ENCODE measurements around the gene RERE. TPM values are rescaled to one million over a fixed set of nuclear protein-coding genes. Genes with fewer than 3 reads are reported as not detected.

Gene RERE
- total RNA-seq, 1 experiment from 2014 or later = 217 TPM

DNA sequence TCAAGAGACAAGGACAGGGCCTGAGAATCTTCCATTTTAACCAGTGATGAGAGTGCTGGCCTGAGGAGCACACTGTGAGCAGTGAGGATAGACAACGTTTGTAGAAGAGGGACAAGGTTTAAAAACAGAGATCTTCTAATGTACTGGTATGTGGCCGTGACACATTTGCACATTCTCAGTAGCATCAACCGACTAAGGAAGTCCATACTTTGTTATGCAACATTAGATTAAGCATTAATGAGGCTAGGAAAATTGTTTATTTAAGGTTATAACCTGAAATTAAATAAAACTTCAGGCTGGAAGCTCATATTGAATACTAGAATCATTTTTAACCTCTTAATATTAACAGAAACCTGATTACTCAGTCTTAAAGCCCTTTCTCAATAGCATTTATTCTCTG lies 400.6 kb downstream of the RERE start:
- Histone ChIP-seq H3K4me1 (ENCODE audit: control insufficient read depth, insufficient read depth, low read length) (peaks cover 94% of the 10 kb centered on the region), H3K27ac (ENCODE audit: low read length) (peak overlapping the region; percentile 99), H3K4me3 (ENCODE audit: low read depth in 2 of 2, low read length in 2 of 2) (no peak overlapping the region), H3K9me3 (ENCODE audit: control insufficient read depth, insufficient read depth, low read depth, low read length) (no peaks in the 10 kb centered on the region), H3K36me3 (ENCODE audit: control insufficient read depth, insufficient read depth, low read length) (peaks cover 23% of the 10 kb centered on the region), H3K27me3 (ENCODE audit: control insufficient read depth, insufficient read depth, low read length) (no peaks in the 10 kb centered on the region)
- ChIA-PET POLR2A (no interaction called here), CTCF (no interaction called here)
- DNase-seq (ENCODE audit: low read depth, low spot score) (no peak), ATAC-seq (no peak)
- TF ChIP-seq POLR2AphosphoS5 (IDR thresholded peaks at IDR 0.05; ENCODE audit: low read depth, low read length) (no peak), SIN3A (IDR thresholded peaks at IDR 0.05; ENCODE audit: borderline replicate concordance, insufficient read depth, low read depth, low read length) (no peak), TCF7L2 (IDR thresholded peaks at IDR 0.05; ENCODE audit: low read depth, low read length) (no peak)
- TF ChIP-seq, protein P1, sequence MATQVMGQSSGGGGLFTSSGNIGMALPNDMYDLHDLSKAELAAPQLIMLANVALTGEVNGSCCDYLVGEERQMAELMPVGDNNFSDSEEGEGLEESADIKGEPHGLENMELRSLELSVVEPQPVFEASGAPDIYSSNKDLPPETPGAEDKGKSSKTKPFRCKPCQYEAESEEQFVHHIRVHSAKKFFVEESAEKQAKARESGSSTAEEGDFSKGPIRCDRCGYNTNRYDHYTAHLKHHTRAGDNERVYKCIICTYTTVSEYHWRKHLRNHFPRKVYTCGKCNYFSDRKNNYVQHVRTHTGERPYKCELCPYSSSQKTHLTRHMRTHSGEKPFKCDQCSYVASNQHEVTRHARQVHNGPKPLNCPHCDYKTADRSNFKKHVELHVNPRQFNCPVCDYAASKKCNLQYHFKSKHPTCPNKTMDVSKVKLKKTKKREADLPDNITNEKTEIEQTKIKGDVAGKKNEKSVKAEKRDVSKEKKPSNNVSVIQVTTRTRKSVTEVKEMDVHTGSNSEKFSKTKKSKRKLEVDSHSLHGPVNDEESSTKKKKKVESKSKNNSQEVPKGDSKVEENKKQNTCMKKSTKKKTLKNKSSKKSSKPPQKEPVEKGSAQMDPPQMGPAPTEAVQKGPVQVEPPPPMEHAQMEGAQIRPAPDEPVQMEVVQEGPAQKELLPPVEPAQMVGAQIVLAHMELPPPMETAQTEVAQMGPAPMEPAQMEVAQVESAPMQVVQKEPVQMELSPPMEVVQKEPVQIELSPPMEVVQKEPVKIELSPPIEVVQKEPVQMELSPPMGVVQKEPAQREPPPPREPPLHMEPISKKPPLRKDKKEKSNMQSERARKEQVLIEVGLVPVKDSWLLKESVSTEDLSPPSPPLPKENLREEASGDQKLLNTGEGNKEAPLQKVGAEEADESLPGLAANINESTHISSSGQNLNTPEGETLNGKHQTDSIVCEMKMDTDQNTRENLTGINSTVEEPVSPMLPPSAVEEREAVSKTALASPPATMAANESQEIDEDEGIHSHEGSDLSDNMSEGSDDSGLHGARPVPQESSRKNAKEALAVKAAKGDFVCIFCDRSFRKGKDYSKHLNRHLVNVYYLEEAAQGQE (IDR thresholded peaks at IDR 0.05; ENCODE audit: insufficient read depth in 1 of 2, low read depth in 2 of 2, low read length in 1 of 2) = no peak
- TF ChIP-seq, protein P2, sequence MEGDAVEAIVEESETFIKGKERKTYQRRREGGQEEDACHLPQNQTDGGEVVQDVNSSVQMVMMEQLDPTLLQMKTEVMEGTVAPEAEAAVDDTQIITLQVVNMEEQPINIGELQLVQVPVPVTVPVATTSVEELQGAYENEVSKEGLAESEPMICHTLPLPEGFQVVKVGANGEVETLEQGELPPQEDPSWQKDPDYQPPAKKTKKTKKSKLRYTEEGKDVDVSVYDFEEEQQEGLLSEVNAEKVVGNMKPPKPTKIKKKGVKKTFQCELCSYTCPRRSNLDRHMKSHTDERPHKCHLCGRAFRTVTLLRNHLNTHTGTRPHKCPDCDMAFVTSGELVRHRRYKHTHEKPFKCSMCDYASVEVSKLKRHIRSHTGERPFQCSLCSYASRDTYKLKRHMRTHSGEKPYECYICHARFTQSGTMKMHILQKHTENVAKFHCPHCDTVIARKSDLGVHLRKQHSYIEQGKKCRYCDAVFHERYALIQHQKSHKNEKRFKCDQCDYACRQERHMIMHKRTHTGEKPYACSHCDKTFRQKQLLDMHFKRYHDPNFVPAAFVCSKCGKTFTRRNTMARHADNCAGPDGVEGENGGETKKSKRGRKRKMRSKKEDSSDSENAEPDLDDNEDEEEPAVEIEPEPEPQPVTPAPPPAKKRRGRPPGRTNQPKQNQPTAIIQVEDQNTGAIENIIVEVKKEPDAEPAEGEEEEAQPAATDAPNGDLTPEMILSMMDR (IDR thresholded peaks at IDR 0.05) = no peak
- in situ Hi-C loops (cut with HindIII; ENCODE audit: low pct_unique_long_range_greater_than_20kb, low sequenced_read_pairs) = no loop called here
- intact Hi-C loops (cut with micrococcal nuclease; ENCODE audit: unreplicated experiment) = no loop called here
- BruUV-seq (replicated peaks) = no TSS peak

DNA sequence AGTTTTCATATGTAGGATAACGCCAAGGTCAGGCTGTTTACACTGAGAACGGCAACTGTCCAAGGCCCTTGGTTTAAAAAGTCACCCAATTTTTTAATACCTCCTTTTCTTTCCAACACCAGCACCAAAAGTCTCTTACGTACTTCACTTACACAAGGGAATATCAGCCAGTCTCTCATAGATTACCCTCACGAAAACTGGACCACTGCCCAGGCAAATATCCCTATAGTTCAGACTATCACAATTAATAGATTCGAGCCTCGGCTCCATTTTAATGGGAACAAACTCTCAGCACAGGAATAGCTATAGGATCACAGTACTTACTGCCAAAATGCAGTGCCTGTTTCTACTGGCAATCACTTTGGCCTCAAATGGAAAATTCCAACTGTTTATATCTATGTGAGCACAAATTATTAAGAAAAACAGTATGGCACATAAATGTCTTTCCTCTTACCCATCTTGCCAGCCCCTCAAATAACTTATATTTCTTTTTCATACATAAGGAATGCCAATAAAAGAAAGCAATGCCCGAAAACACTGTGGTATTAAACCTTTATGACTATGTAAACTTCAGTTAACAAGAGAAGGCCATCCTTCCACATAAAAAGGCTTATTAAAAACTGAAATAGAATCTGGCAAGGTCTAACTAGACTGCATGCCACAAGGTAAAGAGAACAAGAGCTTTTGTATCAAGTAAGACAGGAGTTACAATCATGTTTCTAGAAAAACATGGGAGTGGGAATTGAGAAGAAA lies 401.7 kb downstream of the RERE start:
- Histone ChIP-seq H3K4me3 (ENCODE audit: low read depth in 2 of 2, low read length in 2 of 2) (0 out of 4 replicates have a peak overlapping the region, but pooled peaks of 1 of the 2 experiments have one; percentile 4), H3K9me3 (ENCODE audit: control insufficient read depth, insufficient read depth, low read depth, low read length) (no peaks in the 10 kb centered on the region), H3K36me3 (ENCODE audit: control insufficient read depth, insufficient read depth, low read length) (peaks cover 20% of the 10 kb centered on the region), H3K27me3 (ENCODE audit: control insufficient read depth, insufficient read depth, low read length) (no peaks in the 10 kb centered on the region), H3K27ac (ENCODE audit: low read length) (peak overlapping the region; percentile 99), H3K4me1 (ENCODE audit: control insufficient read depth, insufficient read depth, low read length) (peaks cover 100% of the 10 kb centered on the region)
- peak; percentile 11; the same call in 1 of the 2 replicates for ATAC-seq
- no peak for DNase-seq (ENCODE audit: low read depth, low spot score)
- CTCF ChIA-PET = no interaction called here
- TF ChIP-seq TCF7L2 (IDR thresholded peaks at IDR 0.05; ENCODE audit: low read depth, low read length) = peak; percentile 55; the same call in 1 of the 2 replicates
- TF ChIP-seq SIN3A (IDR thresholded peaks at IDR 0.05; ENCODE audit: borderline replicate concordance, insufficient read depth, low read depth, low read length) = no peak
- in situ Hi-C loops (cut with HindIII; ENCODE audit: low pct_unique_long_range_greater_than_20kb, low sequenced_read_pairs) (no loop called here), intact Hi-C loops (cut with micrococcal nuclease; ENCODE audit: unreplicated experiment) (no loop called here)
- BruUV-seq (replicated peaks) = no TSS peak
- POLR2A ChIA-PET = no interaction called here

Measured in Panc1 (cell line).